HepG2 (cell line): ENCODE results near the gene FKBP5. TPM values are rescaled to one million over a fixed set of nuclear protein-coding genes. Genes with fewer than 3 reads are reported as not detected.
A peak's percentile ranks its signal among the peaks of the same experiment; 100 is the strongest.

ENCODE experiments used
- ARID2 ChIP-seq: sonication (generic); formaldehyde crosslinking; IDR thresholded peaks from 2 replicates; pipeline ENCODE4 v1.8.1; 2022; ENCODE audit warnings: mild to moderate bottlenecking, missing genetic modification reagents, borderline replicate concordance
- DRAP1 ChIP-seq: IDR thresholded peaks from 2 replicates; pipeline ENCODE4 v1.6.1; 2016; ENCODE audit warnings: missing genetic modification reagents, missing compliant biosample characterization
- FOXK1 ChIP-seq: sonication (generic); formaldehyde crosslinking; IDR thresholded peaks from 2 replicates; pipeline ENCODE4 v1.4.0; 2020; ENCODE audit warnings: low read depth, missing genetic modification reagents, borderline replicate concordance
- HCFC1 ChIP-seq: fragments of 150-350 bp; IDR thresholded peaks from 2 replicates; pipeline ENCODE4 v1.6.1; 2014; ENCODE audit warnings: low read depth, low read length
- HIC2 ChIP-seq: sonication (generic); formaldehyde crosslinking; IDR thresholded peaks from 2 replicates; pipeline ENCODE4 v1.9.0; 2022; ENCODE audit warnings: low read depth, missing genetic modification reagents
- MEIS2 ChIP-seq: sonication (generic); formaldehyde crosslinking; IDR thresholded peaks from 2 replicates; pipeline ENCODE4 v1.9.0; 2021; ENCODE audit warnings: mild to moderate bottlenecking, missing genetic modification reagents
- MZF1 ChIP-seq: sonication (generic); formaldehyde crosslinking; IDR thresholded peaks from 2 replicates; pipeline ENCODE4 v1.8.1; 2023; ENCODE audit warnings: mild to moderate bottlenecking, missing genetic modification reagents, borderline replicate concordance
- NFKBIZ ChIP-seq: IDR thresholded peaks from 2 replicates; pipeline ENCODE4 v1.6.1; 2018; ENCODE audit warnings: missing genetic modification reagents, missing compliant biosample characterization
- NR0B2 ChIP-seq: sonication (generic); formaldehyde crosslinking; IDR thresholded peaks from 2 replicates; pipeline ENCODE4 v1.4.0; 2020; ENCODE audit warnings: mild to moderate bottlenecking, missing genetic modification reagents
- PAXIP1 ChIP-seq: sonication (generic); formaldehyde crosslinking; conservative IDR thresholded peaks from 2 replicates; pipeline ENCODE4 v1.4.0; 2020; ENCODE audit warnings: mild to moderate bottlenecking, missing genetic modification reagents, moderate library complexity
- SALL1 ChIP-seq: sonication (generic); formaldehyde crosslinking; IDR thresholded peaks from 2 replicates; pipeline ENCODE4 v1.8.0; 2022; ENCODE audit warnings: mild to moderate bottlenecking, missing genetic modification reagents
- SCMH1 ChIP-seq: sonication (generic); formaldehyde crosslinking; IDR thresholded peaks from 2 replicates; pipeline ENCODE4 v1.9.0; 2021; ENCODE audit warnings: missing genetic modification reagents, mild to moderate bottlenecking, borderline replicate concordance
- SMAD1 ChIP-seq: sonication (generic); formaldehyde crosslinking; IDR thresholded peaks from 2 replicates; pipeline ENCODE4 v1.4.0; 2020; ENCODE audit warnings: missing genetic modification reagents, low read depth, mild to moderate bottlenecking, borderline replicate concordance
- SNAPC2 ChIP-seq: sonication (generic); formaldehyde crosslinking; IDR thresholded peaks from 2 replicates; pipeline ENCODE4 v1.8.1; 2022; ENCODE audit warnings: mild to moderate bottlenecking, missing genetic modification reagents
- SRF ChIP-seq: IDR thresholded peaks from 2 replicates; pipeline ENCODE4 v1.6.1; 2011; ENCODE audit warnings: mild to moderate bottlenecking, low read depth, low read length, moderate library complexity
- STAG1 ChIP-seq: sonication (generic); formaldehyde crosslinking; IDR thresholded peaks from 2 replicates; pipeline ENCODE4 v1.4.0; 2020; ENCODE audit warnings: missing genetic modification reagents
- TFDP2 ChIP-seq: sonication (generic); formaldehyde crosslinking; IDR thresholded peaks from 2 replicates; pipeline ENCODE4 v1.4.0; 2020; ENCODE audit warnings: missing genetic modification reagents
- ZFP37 ChIP-seq: sonication (generic); formaldehyde crosslinking; IDR thresholded peaks from 2 replicates; pipeline ENCODE4 v1.4.0; 2020; ENCODE audit warnings: missing genetic modification reagents, borderline replicate concordance
- ZFY ChIP-seq: sonication (generic); formaldehyde crosslinking; IDR thresholded peaks from 2 replicates; pipeline ENCODE4 v1.4.0; 2020; ENCODE audit warnings: missing genetic modification reagents
- ZNF136 ChIP-seq: sonication (generic); formaldehyde crosslinking; IDR thresholded peaks from 2 replicates; pipeline ENCODE4 v1.8.1; 2022; ENCODE audit warnings: low read depth, mild to moderate bottlenecking, moderate library complexity, missing genetic modification reagents
- ZNF703 ChIP-seq: sonication (generic); formaldehyde crosslinking; IDR thresholded peaks from 2 replicates; pipeline ENCODE4 v1.5.1; 2020; ENCODE audit warnings: missing genetic modification reagents, mild to moderate bottlenecking, moderate library complexity, borderline replicate concordance
- ZNF850 ChIP-seq: sonication (generic); formaldehyde crosslinking; conservative IDR thresholded peaks from 2 replicates; pipeline ENCODE4 v1.9.0; 2021; ENCODE audit warnings: mild to moderate bottlenecking, missing genetic modification reagents
- polyA plus RNA-seq, 8 experiments: library from polyadenylated mRNA; depleted of rRNA in 3 of 8; stranded (reverse) in 7 of 8; unstranded in 1 of 8; fragments of >200 nt; fragmentation: Illumina TruSeq in 4 of 8; extraction: Trizol in 4 of 8; gene quantifications; 2 replicates each; pipeline versions ENCODE4 v1.2.1 to v1.2.3, GENCODE V29; 2011 to 2016; ENCODE audit warnings: low read depth in 4 of 8, missing spikeins in 1 of 8, mixed read lengths in 1 of 8; ENCODE audit not compliant: insufficient read depth in 1 of 8
- total RNA-seq, 5 experiments: library from RNA; depleted of rRNA; stranded (reverse); fragments of >200 nt; fragmentation: Illumina TruSeq; extraction: Trizol; gene quantifications; 2 replicates each; pipeline ENCODE4 v1.2.3, GENCODE V29; 2016; ENCODE audit warnings: low read depth in 1 of 5

The FKBP5 gene
- total and polyA plus RNA-seq, 2 of the 13 experiments (the other 11 are each of a cell fraction or from before 2014, with no cell fraction given), result 8.0 to 17.4 TPM

DNA sequence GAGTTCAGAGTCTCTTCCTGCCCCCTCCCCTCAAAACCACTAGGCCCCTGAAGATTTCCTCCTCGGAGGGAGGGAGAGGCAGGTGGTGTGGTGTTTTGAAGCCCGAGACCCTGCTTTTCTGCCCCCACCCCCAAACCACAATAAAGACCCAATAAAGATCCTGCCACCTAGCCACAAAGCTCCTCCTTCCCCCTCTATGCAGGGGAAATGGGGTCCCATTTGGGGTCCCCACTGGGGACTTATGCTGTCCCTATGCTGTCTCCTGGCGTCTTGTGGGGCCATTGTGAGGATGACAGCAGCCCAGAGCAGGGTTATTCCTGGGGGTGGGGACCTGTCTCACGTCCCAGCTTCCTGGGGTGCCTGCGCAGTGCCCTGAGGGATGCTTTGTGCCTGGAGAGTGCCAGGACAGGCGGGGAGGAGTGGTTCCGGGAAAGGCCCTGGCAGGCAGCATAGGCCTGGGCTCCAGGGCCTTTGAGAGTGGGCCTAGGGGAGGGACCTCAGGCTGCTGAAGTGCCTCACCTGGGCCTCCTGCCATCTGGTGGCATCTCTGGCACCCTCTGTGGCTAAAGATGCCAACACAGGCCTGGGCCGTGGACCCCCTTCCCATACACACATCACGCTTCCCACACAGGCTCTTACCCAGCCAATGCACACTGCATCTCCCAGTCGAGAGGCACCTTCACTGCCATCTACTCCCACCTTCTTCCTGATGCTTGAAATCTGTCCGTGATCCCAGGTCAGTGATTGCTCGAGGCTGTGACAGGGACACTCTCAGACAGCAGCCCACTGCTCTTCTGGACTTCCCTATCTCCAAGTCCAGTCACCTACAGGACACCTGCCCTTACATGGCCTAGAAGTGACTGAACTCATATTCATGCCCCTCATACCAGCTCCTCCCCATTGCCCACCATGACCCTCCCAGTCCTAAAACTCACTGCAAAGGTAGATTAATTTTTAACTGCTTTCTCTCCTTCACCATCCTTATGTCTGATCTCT is 40.3 kb upstream of the FKBP5 start (continued):
- TF ChIP-seq HIC2 (CRISPR knock-in tag) (peak; percentile 80), NFKBIZ (CRISPR knock-in tag) (no peak), ZNF136 (no peak), TFDP2 (CRISPR knock-in tag) (no peak), MZF1 (no peak), ZNF703 (CRISPR knock-in tag) (no peak), SRF (no peak), STAG1 (CRISPR knock-in tag) (no peak), SMAD1 (CRISPR knock-in tag) (0 out of 2 replicates have a peak, but pooled peaks have one; percentile 10), SNAPC2 (CRISPR knock-in tag) (no peak), MEIS2 (CRISPR knock-in tag) (no peak), ZFY (CRISPR knock-in tag) (peak; percentile 32; the same call in 1 of the 2 replicates), NR0B2 (CRISPR knock-in tag) (no peak), FOXK1 (CRISPR knock-in tag) (no peak), ZFP37 (no peak), ARID2 (CRISPR knock-in tag) (no peak), DRAP1 (CRISPR knock-in tag) (no peak), SALL1 (CRISPR knock-in tag) (0 out of 2 replicates have a peak, but pooled peaks have one; percentile 32), PAXIP1 (CRISPR knock-in tag) (no peak), SCMH1 (CRISPR knock-in tag) (no peak), ZNF850 (no peak), HCFC1 (no peak)
